Stomach (tissue), 4 donors: ENCODE data around the gene SKP1.

Source experiments
- EP300 ChIP-seq: sonication (generic); formaldehyde crosslinking; IDR thresholded peaks from one replicate; pipeline ENCODE4 v1.6.1; 2017; ENCODE audit warnings: antibody characterized with exemption
- POLR2A ChIP-seq, 4 donors: fragments of 450-650 bp; IDR thresholded peaks; one replicate each; pipeline ENCODE4 v1.6.1; 2016; ENCODE audit warnings: antibody characterized with exemption in 4 of 4, control low read depth in 2 of 4, mild to moderate bottlenecking in 1 of 4, moderate library complexity in 1 of 4
- POLR2AphosphoS5 ChIP-seq, 3 donors: sonication (generic); formaldehyde crosslinking; IDR thresholded peaks; one replicate each; pipeline ENCODE4 v1.6.1; 2016; ENCODE audit warnings: antibody characterized with exemption in 3 of 3
- TF ChIP-seq, protein P1 (sequence below), 7 experiments: fragments of 450-650 bp in 4 of 7; fragments of 200-600 bp in 3 of 7; sonication (generic) in 3 of 7; IDR thresholded peaks; one replicate each; pipeline ENCODE4 v1.5.1; 2016 to 2019; ENCODE audit warnings: antibody characterized with exemption in 7 of 7, control low read depth in 2 of 7, mild to moderate bottlenecking in 1 of 7

DNA sequence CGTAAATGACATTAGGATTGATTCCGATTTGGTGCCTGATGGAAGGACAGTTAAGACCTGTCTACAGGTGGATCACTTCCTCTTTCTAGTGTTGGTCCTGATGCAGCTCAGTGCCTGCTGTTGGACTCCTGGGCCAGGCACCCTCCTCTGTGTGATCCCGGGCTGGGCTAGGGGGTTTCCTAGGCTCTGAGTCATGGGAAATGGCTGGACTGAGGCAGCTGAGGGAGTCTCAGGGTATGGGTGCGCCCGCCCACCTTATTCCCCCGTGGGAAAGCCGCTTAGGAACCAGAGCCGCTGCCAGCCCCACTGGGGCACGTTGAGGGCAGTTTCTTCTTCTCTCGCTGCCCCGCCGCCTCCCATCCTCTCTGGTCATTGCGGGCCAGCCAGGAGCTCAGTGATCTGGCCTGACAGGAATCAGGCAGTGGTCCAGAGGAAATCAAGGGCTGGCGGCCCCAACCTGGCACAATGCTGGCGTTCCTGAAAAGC lies 49.3 kb downstream of the SKP1 start:
- TF ChIP-seq POLR2AphosphoS5 (IDR thresholded peaks at IDR 0.05) (no peak), POLR2A (IDR thresholded peaks at IDR 0.05) (no peak), EP300 (no peak)
- TF ChIP-seq, protein P1, sequence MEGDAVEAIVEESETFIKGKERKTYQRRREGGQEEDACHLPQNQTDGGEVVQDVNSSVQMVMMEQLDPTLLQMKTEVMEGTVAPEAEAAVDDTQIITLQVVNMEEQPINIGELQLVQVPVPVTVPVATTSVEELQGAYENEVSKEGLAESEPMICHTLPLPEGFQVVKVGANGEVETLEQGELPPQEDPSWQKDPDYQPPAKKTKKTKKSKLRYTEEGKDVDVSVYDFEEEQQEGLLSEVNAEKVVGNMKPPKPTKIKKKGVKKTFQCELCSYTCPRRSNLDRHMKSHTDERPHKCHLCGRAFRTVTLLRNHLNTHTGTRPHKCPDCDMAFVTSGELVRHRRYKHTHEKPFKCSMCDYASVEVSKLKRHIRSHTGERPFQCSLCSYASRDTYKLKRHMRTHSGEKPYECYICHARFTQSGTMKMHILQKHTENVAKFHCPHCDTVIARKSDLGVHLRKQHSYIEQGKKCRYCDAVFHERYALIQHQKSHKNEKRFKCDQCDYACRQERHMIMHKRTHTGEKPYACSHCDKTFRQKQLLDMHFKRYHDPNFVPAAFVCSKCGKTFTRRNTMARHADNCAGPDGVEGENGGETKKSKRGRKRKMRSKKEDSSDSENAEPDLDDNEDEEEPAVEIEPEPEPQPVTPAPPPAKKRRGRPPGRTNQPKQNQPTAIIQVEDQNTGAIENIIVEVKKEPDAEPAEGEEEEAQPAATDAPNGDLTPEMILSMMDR (IDR thresholded peaks at IDR 0.05) = no peak
